HL-60 (cell line): Measurements from ENCODE around the gene AKAP6.

Experiments used
- DNase-seq, 2 experiments: peaks; one replicate each; pipeline ENCODE4 v3.0.0-alpha.2; 2010 to 2020; ENCODE audit warnings: low read depth in 1 of 2, low spot score in 1 of 2
- H3K27ac ChIP-seq: fragments of 250-450 bp; sonication (Bioruptor Pico); replicated peaks from 2 replicates; pipeline ENCODE4 v1.5.1; 2020; ENCODE audit warnings: mild to moderate bottlenecking, moderate library complexity
- H3K27me3 ChIP-seq: fragments of 250-450 bp; sonication (Bioruptor Pico); 2 replicates; pipeline ENCODE4 v1.5.1; 2021; ENCODE audit warnings: mild to moderate bottlenecking, moderate library complexity; ENCODE audit not compliant: insufficient read depth, poor library complexity, severe bottlenecking
- H3K4me3 ChIP-seq: replicated peaks from 2 replicates; pipeline ENCODE4 v1.5.1; 2011; ENCODE audit warnings: mild to moderate bottlenecking, control low read depth, low read length; ENCODE audit not compliant: insufficient read depth
- GABPA ChIP-seq: IDR thresholded peaks from 2 replicates; pipeline ENCODE4 v1.6.1; 2012; ENCODE audit warnings: low read depth
- POLR2AphosphoS5 ChIP-seq: IDR thresholded peaks from 2 replicates; pipeline ENCODE4 v1.6.1; 2012; ENCODE audit warnings: low read depth
- SPI1 ChIP-seq: IDR thresholded peaks from 2 replicates; pipeline ENCODE4 v1.6.1; 2012; ENCODE audit warnings: low read depth, mild to moderate bottlenecking, borderline replicate concordance
- TF ChIP-seq, protein P1 (sequence below): IDR thresholded peaks from 2 replicates; pipeline ENCODE4 v1.6.1; 2012; ENCODE audit warnings: low read depth; ENCODE audit not compliant: insufficient replicate concordance
- TF ChIP-seq, protein P2 (sequence below): IDR thresholded peaks from one replicate; pipeline ENCODE4 v1.5.1; 2011; ENCODE audit warnings: low read length, control low read depth, inconsistent platforms; ENCODE audit not compliant: insufficient read depth

AKAP6 gene

DNA sequence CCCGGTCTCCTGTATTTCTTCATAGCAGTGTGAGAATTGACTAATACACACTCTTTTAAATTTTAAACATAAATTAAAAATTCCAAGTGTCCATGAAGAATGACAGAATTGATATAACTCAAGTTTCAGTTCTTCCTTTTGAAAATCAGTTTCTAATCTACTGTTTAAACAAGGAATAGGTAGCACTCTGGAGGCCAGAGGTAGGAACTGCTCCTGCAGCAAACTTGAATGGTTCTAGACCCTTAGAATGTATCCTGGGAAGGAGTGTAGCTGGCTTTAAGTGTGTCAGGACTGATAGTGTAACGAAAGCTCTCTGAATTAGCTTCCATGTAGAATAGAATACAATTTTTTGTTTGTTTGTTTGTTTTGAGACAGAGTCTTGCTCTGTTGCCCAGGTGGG, 76.8 kb downstream of the AKAP6 start:
- no peak for DNase-seq
- TF ChIP-seq, protein P1, sequence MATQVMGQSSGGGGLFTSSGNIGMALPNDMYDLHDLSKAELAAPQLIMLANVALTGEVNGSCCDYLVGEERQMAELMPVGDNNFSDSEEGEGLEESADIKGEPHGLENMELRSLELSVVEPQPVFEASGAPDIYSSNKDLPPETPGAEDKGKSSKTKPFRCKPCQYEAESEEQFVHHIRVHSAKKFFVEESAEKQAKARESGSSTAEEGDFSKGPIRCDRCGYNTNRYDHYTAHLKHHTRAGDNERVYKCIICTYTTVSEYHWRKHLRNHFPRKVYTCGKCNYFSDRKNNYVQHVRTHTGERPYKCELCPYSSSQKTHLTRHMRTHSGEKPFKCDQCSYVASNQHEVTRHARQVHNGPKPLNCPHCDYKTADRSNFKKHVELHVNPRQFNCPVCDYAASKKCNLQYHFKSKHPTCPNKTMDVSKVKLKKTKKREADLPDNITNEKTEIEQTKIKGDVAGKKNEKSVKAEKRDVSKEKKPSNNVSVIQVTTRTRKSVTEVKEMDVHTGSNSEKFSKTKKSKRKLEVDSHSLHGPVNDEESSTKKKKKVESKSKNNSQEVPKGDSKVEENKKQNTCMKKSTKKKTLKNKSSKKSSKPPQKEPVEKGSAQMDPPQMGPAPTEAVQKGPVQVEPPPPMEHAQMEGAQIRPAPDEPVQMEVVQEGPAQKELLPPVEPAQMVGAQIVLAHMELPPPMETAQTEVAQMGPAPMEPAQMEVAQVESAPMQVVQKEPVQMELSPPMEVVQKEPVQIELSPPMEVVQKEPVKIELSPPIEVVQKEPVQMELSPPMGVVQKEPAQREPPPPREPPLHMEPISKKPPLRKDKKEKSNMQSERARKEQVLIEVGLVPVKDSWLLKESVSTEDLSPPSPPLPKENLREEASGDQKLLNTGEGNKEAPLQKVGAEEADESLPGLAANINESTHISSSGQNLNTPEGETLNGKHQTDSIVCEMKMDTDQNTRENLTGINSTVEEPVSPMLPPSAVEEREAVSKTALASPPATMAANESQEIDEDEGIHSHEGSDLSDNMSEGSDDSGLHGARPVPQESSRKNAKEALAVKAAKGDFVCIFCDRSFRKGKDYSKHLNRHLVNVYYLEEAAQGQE: no peak
- TF ChIP-seq GABPA: no peak
- TF ChIP-seq, protein P2, sequence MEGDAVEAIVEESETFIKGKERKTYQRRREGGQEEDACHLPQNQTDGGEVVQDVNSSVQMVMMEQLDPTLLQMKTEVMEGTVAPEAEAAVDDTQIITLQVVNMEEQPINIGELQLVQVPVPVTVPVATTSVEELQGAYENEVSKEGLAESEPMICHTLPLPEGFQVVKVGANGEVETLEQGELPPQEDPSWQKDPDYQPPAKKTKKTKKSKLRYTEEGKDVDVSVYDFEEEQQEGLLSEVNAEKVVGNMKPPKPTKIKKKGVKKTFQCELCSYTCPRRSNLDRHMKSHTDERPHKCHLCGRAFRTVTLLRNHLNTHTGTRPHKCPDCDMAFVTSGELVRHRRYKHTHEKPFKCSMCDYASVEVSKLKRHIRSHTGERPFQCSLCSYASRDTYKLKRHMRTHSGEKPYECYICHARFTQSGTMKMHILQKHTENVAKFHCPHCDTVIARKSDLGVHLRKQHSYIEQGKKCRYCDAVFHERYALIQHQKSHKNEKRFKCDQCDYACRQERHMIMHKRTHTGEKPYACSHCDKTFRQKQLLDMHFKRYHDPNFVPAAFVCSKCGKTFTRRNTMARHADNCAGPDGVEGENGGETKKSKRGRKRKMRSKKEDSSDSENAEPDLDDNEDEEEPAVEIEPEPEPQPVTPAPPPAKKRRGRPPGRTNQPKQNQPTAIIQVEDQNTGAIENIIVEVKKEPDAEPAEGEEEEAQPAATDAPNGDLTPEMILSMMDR: no peak
- no peak for TF ChIP-seq SPI1
- TF ChIP-seq POLR2AphosphoS5: no peak
- Histone ChIP-seq H3K4me3 (no peak overlapping the region), H3K27ac (no peak overlapping the region), H3K27me3 (no peaks in the 10 kb centered on the region)

DNA sequence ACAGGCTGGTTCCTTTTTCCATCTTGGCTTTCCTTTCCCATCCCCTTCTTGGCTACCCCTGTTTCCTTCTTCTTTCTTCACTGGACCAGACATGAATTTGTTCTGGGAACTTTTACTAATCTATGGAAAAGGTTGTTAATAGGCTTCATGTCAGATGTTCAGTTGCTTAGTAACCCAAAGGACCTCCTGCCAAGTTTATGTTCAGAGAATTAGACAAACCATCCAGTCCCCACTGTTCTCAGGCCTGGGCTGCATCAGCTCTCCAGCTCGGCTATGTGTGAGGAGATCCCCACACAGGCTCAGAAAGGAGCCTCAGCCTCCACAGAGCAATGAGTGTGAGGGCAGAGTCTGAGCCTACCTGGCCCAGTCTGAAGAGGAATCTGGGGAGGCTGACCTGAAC, 78.0 kb downstream of the AKAP6 start:
- no peak for DNase-seq
- Histone ChIP-seq H3K27me3 (no peaks in the 10 kb centered on the region), H3K27ac (no peak overlapping the region), H3K4me3 (no peak overlapping the region)
- TF ChIP-seq SPI1 (no peak), GABPA (no peak), POLR2AphosphoS5 (no peak)
- TF ChIP-seq, protein P1: no peak
- TF ChIP-seq, protein P2: no peak

DNA sequence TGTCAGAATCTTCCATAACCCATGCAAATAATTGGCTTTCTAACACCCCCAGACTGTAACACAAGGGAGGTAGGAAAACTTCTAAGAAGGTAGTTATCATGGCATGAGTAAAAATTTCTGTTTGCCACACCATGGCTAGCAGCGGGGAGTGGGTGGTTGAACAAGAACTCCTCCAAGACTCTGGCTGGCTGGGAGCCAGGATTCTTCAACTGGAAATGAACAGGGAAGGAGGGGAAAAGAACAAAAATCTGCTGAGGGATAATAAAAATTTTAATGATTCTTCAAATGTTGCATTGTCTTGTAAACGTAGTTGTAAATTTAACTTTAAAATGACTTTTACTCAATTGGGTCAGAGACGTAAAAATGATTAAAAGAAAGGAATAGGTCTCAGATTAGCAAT, 78.9 kb downstream of the AKAP6 start:
- no peak for DNase-seq
- Histone ChIP-seq H3K27me3 (no peaks in the 10 kb centered on the region), H3K27ac (no peak overlapping the region), H3K4me3 (no peak overlapping the region)
- TF ChIP-seq, protein P1: no peak
- TF ChIP-seq SPI1 (no peak), POLR2AphosphoS5 (no peak), GABPA (no peak)
- TF ChIP-seq, protein P2: no peak
